Skin of body (tissue), 2 donors: Measurements from ENCODE around the gene NFIA. TPM values are rescaled to one million over a fixed set of nuclear protein-coding genes. Genes with fewer than 3 reads are reported as not detected.

ENCODE experiments used
- DNase-seq: peaks from one replicate; lab custom pipeline; 2025; lab: John Stamatoyannopoulos, UW
- total RNA-seq: library from RNA; depleted of rRNA; stranded (reverse); fragments of >200 nt; gene quantifications from one replicate; pipeline ENCODE4 v1.2.3, GENCODE V29; 2014

NFIA gene
- total RNA-seq, 1 donor from 2014 or later, result 47.7 TPM

DNA sequence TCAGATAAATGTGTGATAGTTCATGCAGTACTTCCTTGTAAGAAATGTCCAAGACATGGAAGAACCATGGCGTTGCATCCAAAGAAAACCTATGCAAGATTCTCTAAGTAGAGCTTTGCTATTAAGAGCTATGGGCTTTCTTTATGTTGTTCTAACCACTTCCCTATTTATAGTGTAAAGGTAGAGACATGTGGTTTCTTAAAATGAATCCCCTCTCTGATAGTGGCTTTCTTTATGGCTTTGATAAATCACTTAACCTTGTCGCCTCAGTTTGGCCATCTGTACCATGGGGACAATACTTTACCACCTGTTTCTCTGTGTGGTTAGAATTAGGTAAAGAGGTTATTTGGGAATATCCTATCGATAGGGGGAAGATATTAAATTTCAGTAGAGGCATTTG, 305.5 kb downstream of the NFIA start:
- DNase-seq, result no peak

GRCh38 chr1:61388566-61388965, 306.2 kb downstream of the NFIA start:
- DNase-seq, result no peak

GRCh38 chr1:61389194-61389925, 307.0 kb downstream of the NFIA start:
- no peak for DNase-seq

GRCh38 chr1:61389926-61390845, 307.8 kb downstream of the NFIA start:
- DNase-seq, result no peak

DNA sequence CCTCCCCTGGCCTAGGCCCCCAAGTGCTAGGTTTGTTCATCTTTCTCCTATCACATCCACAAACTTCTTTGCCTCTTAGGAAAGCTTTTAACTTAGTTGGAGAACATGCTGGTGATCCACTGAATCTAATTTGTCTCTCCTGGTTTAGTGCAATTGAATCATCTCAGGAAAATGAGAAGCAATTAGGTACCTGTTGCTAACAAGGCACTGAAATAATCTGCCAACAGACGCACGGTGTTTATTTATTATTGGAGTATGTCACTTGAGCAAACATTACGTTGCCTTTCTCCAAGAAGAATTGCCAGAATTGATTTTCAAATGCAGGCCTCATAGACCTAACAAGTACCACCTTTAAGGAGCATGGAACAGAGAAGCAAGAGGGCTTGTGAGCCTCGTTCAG, 309.4 kb downstream of the NFIA start:
- no peak for DNase-seq

GRCh38 chr1:61392409-61393242, 310.3 kb downstream of the NFIA start:
- no peak for DNase-seq

DNA sequence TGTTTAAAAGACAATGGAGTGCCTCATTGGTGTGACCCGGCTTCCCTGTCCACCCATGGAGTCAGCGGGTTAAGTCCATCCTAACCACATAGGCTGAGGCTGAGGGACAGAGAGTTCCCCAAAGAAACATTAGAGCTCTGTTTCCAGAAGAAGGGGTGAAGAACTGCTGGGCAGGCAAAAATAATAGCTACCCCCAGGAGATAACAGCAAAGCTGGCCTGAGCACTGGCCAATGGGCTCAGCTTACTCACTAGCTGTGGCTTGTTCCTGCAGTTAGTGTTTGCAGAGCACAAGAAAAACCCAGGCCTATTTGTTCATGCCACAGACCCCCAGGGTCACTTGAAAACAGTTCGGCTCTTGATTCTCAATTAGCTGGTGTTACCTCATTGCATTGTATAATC, 311.2 kb downstream of the NFIA start:
- no peak for DNase-seq

DNA sequence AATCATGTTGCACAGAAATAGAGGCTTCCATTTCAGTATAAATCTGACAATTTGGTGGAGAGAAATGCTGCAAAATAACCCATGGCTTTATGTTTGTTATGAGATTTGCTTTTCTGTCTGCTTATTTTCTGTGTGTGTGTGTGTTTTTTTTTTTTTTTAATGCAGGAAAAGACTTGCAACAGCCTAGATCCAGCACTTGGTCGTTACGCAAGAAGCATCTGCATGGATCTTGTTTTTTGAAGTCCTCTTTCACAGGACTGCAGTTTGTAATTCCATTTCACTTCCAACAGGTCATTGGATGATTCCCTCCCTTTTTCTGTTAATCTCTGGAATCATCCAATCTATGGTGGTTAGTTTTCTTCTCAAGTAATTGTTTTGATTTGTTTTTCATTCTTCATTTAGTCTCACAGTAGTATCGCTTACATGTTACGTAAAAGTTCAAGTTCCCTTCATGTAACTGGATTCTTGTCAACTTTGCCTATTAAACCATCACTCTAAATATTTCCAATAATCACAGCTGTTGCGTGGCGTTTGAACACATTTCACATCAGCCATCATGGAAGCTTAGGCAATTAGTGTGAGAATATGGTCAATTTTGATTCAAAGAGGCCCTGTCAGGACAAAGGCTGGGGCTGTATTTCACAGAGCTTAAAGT, 312.9 kb downstream of the NFIA start:
- no peak for DNase-seq

GRCh38 chr1:61397495-61397894, 315.1 kb downstream of the NFIA start:
- no peak for DNase-seq

DNA sequence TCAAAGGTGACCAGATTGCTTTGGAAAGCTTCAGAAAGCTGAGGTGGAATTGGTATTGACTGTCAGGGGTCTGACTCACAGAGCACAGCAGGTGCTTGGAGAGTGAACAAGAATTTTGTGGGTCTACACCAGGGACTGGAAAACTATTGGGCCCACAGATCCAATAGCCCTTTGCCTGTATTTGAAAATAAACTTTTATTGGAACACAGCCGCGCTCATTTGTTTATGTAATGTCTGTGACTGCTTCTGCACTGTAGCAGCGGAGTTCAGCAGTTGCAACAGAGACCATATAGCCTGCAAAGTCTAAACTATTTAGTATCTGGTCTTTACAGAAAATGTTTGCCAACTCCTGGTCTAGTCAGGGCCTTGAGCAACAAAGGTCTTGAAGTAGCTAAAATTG, 315.6 kb downstream of the NFIA start:
- peak; percentile 23 for DNase-seq

- DNase-seq, result peak; percentile 41
These were observed 316.8 kb downstream of the NFIA start for GRCh38 chr1:61399199-61399598.

DNA sequence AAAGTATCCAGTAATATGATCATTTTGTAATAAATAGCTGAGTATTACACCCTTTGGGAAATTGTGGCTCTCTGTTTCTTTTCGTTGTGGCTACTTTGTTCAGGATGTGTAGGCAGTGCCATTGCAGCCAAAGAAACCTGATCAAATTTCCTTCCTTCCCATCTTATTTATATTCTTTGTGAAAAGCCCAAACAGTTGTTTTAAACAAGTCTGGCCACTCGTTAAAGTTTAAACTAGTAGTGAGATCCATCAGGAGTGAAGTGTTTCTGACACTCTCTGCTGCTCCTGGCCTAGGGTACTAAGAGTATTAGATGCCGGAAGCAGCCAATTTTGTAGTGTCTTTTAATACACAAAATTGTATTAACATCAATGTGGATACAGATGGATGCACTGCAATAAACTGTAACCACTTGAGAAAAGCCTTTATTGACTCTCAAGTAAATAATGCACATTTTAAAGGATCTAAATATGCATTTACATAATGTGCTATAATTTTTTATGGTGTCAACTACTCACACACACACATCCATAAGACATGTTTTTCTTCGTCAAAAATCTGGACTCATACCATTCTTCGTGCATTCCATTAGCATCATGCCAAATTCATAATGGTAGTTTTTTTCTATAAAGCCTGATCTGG, 317.9 kb downstream of the NFIA start:
- DNase-seq, result no peak

DNA sequence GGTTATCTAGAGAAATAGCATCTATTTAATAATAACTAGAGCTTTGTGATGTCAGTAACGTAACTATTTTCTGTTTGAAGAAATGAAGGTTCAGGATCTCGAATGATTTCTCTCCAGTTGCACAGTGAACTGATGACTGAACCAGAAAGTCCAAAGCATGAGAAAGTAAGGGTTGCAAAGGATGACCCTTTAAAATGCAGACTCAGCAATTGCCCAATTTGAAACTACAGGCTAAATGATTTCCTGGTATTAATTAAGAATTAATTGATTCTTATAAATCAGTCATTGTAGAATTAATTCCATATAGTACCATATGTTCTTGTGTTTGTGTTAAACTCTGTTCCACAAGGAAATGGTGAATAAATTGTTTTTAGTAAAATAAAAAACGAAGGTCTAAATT, 318.6 kb downstream of the NFIA start:
- DNase-seq, result no peak

GRCh38 chr1:61403679-61404596, 321.6 kb downstream of the NFIA start:
- DNase-seq, result no peak

DNA sequence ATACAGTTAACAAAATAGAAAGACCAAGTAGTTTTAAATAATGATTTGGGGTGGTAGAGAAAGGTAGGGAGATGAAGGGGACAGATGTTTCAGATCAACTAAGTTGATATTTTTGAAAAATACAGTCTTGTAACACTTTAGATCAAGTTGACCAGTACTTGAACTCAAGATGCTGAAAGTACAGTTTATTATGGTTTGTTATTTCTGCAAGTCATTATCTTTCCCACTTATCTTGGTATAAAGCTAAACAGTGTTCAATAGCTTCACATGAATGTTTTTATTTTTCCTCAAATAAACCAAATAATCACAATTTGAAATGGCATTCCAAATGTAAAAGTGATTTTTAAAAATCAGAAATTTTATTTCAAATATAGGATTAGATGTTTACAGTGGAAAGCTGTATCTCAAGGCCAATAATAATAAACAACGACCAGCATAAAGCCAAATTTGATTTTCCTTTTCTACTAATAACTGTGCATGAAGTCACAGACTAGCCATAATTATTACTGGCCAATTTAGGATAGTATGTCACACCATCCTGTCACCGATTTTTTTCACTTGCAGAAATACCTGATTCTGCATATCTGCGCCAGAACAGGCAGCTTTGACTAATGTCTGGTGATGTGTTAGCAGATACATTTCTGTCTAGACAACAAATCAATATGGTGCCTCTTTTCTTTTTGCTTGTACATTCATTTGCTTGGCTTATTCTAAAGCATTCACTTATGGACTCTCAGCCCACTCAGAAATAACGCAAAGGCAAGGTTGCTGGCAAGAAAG, 322.4 kb downstream of the NFIA start:
- DNase-seq, result no peak

- DNase-seq, result no peak
These were observed 324.1 kb downstream of the NFIA start for GRCh38 chr1:61406467-61406866.

GRCh38 chr1:61412601-61413000, 330.2 kb downstream of the NFIA start:
- no peak for DNase-seq

- no peak for DNase-seq
These were observed 336.8 kb downstream of the NFIA start for GRCh38 chr1:61419196-61419595.

- peak; percentile 6 for DNase-seq
These were observed 337.3 kb downstream of the NFIA start for GRCh38 chr1:61419657-61420056.
